GM18861 (cell line): ENCODE results near the gene KRTAP10-12.

ENCODE experiments used
- ATAC-seq: cut with Tn5 transposase; IDR thresholded peaks from one replicate; pipeline ENCODE4 v1.9.1; 2021; ENCODE audit not compliant: unreplicated experiment

KRTAP10-12 gene

GRCh38 chr21:44730951-44731579 is 34.1 kb downstream of the KRTAP10-12 start:
- ATAC-seq = no peak

DNA sequence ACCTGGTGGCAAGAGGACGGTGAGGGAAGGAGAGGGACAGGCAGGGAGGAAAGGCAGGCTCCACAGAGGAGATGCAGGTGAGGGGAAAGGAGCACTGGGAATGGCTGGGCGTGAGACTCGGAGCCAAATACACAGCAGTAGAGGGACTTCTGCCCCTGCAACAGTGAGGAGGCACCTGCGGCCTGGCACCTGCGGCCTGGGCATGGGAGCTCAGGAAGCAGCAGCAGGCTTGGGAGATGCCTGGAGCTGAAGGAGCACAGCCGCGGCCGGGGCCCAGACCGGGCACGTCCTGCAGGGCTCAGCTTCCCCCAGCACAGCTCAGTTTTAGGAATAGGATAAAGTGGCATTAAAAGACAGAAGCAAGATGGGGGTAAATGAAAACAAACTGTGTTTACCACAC is 35.3 kb downstream of the KRTAP10-12 start:
- ATAC-seq = no peak

GRCh38 chr21:44732956-44733355 is 36.0 kb downstream of the KRTAP10-12 start:
- ATAC-seq = no peak

DNA sequence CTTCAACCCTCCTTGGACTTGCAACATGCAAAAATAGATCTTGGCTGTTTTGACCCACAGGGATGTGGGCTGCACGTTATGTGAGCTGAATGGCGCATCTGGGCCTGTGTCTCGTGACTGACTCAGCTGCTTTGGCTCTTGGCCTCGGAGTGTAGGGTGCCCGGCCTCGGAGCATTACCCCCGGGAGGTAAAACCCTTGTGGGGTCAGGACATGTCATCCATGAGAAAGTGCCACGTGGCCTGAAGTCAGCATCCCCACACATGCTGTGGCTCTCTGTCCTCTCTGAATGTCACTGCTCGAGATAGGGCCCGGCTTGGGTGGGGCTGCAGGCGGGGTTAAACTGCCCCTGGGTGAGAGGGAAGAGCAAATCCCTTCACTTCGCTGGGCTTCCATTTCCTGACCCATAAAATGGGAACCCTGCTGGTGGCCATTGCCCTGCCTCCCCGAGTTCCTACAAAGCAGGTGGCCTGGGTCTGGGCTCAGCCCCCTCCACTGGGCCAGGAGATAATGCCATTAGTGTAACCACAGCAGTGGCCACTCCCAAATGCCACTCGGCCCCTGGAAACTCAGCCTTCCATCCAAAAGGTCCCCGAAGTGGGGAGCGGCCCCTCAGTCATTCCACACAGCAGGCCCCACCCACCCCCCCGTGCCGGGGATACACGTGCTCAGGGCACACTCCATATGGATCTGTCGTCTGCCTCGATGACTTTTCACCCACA is 37.2 kb downstream of the KRTAP10-12 start:
- ATAC-seq = no peak

DNA sequence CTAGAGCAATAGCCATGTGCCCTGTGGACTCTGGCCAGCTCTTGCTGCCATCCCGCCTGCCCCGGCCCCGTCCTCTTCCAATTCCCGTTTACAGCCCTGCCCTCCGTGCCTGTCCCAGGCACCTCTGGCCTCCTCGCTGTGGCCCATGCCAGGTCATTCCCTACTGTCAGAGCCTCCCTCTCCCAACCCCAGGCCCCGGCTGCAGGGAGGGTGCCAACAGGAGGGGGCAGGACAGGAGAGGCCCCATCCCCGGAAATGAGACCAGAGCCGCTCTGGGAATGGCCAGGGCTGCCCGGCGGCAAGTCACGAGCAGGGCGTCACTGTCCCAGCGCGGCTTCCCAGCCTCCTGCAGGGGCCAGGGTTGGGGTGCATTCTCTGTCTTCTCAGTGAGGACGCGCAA is 37.9 kb downstream of the KRTAP10-12 start:
- no peak for ATAC-seq

GRCh38 chr21:44735821-44736220 is 38.8 kb downstream of the KRTAP10-12 start:
- no peak for ATAC-seq

DNA sequence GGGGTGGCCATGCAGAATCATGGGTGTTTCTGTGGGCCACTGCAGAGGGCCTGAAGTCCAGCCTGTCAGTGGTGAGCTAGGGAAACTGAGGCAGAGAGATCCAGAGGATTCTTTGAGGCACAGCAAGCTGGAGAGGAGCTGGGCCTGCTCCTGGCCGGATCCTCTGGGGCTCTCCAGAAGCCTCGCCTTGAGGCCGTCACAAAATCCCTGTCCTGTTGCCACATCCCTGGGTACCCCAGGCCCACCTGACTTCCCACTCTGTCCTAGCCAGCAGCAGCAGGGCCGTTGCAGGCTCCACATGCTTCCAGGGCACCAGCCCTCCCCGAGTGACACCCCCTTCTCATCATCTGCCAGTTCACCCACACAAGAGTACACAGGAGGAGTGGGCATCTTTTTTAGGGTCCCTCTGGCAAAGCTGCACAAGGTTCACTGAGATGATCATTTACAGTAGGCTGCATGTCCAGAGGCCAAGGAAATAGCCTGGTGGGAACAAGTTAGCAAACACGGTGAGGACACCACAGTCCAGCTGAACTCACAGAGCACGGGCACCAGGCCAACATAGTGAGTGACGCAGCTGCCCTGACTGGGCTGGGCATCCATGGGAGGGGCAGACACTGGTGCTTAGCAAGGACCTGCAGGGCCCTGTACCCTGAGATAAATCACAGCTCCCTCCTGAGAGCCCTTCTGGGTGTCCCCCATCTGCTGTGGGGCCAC is 39.5 kb downstream of the KRTAP10-12 start:
- no peak for ATAC-seq

- ATAC-seq = no peak
Observed at GRCh38 chr21:44737706-44738354, 40.9 kb downstream of the KRTAP10-12 start.

DNA sequence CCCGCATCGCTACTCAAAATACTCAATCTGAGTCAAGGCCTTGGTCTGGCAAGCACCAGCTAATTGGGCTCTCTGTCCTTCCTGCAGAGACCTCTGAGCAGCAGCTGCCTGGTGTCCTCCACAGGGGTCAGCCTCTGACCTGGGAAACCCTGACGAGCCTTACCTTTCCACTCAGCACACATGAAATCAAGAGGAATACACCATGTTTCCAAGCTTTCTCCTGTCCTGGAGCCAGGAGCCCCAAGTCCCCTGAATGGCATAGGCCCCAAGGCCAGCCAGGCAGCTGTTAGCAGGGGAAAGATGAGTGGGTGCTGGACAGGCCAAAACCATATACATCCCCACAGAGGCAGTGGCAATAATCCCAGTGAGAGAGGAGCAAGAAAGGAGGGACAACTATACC is 41.6 kb downstream of the KRTAP10-12 start:
- ATAC-seq = no peak

DNA sequence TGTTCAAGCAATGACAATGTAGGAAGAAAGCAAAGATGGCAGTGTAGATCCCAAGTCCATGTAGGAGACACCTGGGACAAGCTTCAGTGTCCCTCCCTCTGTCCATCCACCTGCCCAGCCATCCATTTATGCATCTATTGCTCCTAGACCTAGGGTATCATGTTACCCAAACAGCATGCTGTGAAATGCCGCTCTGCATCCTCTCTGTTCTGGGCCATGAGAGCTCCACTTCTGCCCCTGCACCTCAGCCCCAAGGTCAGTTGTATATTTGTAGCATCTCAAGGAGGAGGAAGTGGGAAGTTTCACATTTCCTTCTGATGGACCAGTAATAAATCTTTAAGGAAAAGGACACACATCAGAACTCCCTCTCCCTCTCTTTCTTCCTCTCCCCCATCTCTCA is 42.3 kb downstream of the KRTAP10-12 start:
- no peak for ATAC-seq

DNA sequence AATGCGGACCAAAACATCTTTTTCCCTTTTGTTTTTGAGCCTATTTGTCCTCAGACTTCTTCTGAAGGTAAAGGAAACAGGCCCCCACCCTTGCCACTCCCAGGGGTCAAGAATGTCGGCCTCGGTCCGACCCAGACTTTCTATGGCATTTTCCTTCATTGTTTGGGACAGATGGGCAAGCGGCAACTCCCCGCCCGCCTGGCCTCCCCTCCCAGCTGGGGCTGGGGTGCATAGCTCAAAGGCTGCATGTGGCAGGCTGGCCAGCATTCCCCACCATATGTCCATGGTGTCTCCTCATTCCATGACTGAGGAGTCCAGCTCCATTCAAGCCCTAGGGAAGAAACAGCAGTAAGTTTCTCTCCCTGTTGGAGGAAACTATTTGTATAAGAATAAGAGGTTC is 43.8 kb downstream of the KRTAP10-12 start:
- ATAC-seq = no peak

- ATAC-seq = no peak
Observed at GRCh38 chr21:44741921-44742320, 44.9 kb downstream of the KRTAP10-12 start.

DNA sequence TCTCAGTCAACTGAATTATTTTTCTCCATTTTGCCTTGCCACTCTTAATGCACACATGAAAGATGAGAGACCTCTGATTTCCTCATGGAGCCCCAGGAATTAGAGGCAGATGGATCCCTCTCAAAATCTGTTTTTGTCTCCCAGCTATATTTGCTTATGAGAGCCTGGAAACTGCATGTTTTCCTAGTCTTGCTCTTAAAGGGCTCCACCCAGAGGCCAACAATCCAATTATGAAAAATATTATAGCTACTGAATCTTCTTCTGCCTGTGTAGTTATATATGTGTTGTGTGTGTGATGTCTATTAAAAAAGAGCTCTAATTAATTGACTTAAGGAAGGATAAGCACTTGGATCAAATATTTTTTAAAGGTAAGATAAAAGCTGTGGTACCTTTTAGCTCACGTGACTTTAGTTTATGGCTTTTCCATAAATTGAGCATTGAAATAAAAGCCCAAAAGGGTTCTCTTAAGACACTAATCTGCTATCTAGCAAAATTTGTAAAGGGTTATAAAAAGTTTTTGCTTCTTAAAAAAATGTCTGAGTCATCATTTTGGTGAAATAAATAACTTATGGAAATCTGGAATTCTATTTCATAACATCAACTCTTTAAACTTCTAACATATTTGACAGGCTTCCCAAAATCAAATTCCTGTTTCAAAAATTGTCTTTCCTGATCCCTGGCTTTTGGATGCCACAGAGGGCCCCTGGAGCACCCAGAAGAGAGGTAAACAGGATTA is 45.6 kb downstream of the KRTAP10-12 start:
- no peak for ATAC-seq
